OCI-LY3 (cell line): ENCODE data around the gene PDE4D.
"Not testable (repeated sequence)": the region's sequence is repeated elsewhere in the genome, so short reads cannot be mapped to it uniquely, and the experiment has no call there.

Experiments
- EZH2phosphoT487 ChIP-seq: fragments of 200-600 bp; shearing (Covaris generic); IDR thresholded peaks from 2 replicates; pipeline ENCODE4 v1.6.1; 2018; ENCODE audit warnings: antibody characterized with exemption, mixed run types, low read depth
- TF ChIP-seq, protein P1 (sequence below): fragments of 200-600, 300-600 bp; sonication (generic); IDR thresholded peaks from 2 replicates; pipeline ENCODE4 v1.5.1; 2014; ENCODE audit warnings: antibody characterized with exemption, low read length, low read depth

DNA sequence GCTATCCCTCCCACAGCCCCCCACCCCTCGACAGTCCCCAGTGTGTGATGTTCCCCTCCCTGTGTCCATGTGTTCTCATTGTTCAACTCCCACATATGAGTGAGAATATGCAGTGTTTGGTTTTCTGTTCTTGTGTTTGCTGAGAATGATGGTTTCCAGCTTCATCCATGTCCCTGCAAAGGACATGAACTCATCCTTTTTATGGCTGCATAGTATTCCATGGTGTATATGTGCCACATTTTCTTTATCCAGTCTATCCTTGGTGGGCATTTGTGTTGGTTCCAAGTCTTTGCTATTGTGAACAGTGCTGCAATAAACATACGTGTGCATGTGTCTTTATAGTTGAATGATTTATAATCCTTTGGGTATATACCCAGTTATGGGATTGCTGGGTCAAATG, 940.3 kb downstream of the PDE4D start:
- TF ChIP-seq, protein P1, sequence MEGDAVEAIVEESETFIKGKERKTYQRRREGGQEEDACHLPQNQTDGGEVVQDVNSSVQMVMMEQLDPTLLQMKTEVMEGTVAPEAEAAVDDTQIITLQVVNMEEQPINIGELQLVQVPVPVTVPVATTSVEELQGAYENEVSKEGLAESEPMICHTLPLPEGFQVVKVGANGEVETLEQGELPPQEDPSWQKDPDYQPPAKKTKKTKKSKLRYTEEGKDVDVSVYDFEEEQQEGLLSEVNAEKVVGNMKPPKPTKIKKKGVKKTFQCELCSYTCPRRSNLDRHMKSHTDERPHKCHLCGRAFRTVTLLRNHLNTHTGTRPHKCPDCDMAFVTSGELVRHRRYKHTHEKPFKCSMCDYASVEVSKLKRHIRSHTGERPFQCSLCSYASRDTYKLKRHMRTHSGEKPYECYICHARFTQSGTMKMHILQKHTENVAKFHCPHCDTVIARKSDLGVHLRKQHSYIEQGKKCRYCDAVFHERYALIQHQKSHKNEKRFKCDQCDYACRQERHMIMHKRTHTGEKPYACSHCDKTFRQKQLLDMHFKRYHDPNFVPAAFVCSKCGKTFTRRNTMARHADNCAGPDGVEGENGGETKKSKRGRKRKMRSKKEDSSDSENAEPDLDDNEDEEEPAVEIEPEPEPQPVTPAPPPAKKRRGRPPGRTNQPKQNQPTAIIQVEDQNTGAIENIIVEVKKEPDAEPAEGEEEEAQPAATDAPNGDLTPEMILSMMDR: not testable (repeated sequence)
- not testable (repeated sequence) for TF ChIP-seq EZH2phosphoT487
